Breast epithelium (tissue), 3 donors: ENCODE measurements around the gene HMGB4.

Experiments used
- CTCF ChIP-seq, 3 donors: fragments of 450-650 bp; IDR thresholded peaks; one replicate each; pipeline ENCODE4 v1.5.1; 2016 to 2017; ENCODE audit warnings: antibody characterized with exemption in 3 of 3, mild to moderate bottlenecking in 3 of 3, moderate library complexity in 3 of 3
- POLR2A ChIP-seq: fragments of 450-650 bp; IDR thresholded peaks from one replicate; pipeline ENCODE4 v1.6.1; 2016; ENCODE audit warnings: antibody characterized with exemption, mild to moderate bottlenecking, moderate library complexity
- POLR2AphosphoS5 ChIP-seq, 3 donors: sonication (generic); formaldehyde crosslinking; IDR thresholded peaks; one replicate each; pipeline ENCODE4 v1.6.1; 2017; ENCODE audit warnings: antibody characterized with exemption in 3 of 3

- TF ChIP-seq CTCF (IDR thresholded peaks at IDR 0.05), result no peak
- no peak for TF ChIP-seq POLR2A
- TF ChIP-seq POLR2AphosphoS5 (IDR thresholded peaks at IDR 0.05), result no peak
Measured at GRCh38 chr1:33893147-33893830, 29.4 kb downstream of the HMGB4 start.
